GM12864 (cell line): ENCODE measurements around the gene GAGE1.
"Not testable (repeated sequence)": the region's sequence is repeated elsewhere in the genome, so short reads cannot be mapped to it uniquely, and the experiment has no call there.

ENCODE experiments used
- DNase-seq: peaks from one replicate; pipeline ENCODE4 v3.0.0-alpha.2; 2011; ENCODE audit warnings: low read depth
- H3K4me3 ChIP-seq: 2 replicates; pipeline ENCODE4 v1.5.1; 2011; ENCODE audit warnings: mild to moderate bottlenecking, low read depth, low read length, control low read depth
- TF ChIP-seq, protein P1 (sequence below): IDR thresholded peaks from 2 replicates; pipeline ENCODE4 v1.5.1; 2011; ENCODE audit warnings: low read depth, mild to moderate bottlenecking, moderate library complexity, low read length, control low read depth, inconsistent platforms; ENCODE audit errors: missing control alignments

GAGE1 gene

DNA sequence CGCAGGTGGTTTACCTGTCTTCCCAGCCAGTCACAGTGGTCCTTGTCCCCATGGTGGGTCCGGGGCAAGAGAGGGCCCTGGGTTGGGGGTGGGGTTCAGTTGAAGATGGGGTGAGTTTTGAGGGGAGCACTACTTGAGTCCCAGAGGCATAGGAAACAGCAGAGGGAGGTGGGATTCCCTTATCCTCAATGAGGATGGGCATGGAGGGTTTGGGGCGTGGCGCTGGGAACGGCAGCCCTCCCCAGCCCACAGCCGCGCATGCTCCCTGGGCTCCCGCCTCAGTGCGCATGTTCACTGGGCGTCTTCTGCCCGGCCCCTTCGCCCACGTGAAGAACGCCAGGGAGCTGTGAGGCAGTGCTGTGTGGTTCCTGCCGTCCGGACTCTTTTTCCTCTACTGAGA is at the start of gene GAGE1:
GAGE1 (plus strand) TSS at position 301 of the 400 bp plus-strand sequence. CDS start 1,155 bp downstream, outside the sequence.
- not testable (repeated sequence) for H3K4me3 ChIP-seq, DNase-seq

DNA sequence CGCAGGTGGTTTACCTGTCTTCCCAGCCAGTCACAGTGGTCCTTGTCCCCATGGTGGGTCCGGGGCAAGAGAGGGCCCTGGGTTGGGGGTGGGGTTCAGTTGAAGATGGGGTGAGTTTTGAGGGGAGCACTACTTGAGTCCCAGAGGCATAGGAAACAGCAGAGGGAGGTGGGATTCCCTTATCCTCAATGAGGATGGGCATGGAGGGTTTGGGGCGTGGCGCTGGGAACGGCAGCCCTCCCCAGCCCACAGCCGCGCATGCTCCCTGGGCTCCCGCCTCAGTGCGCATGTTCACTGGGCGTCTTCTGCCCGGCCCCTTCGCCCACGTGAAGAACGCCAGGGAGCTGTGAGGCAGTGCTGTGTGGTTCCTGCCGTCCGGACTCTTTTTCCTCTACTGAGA is 47.8 kb upstream of the GAGE1 start, which contains the start of gene GAGE12E:
GAGE12E (plus strand) TSS at position 301 of the 400 bp plus-strand sequence. CDS start 1,155 bp downstream, outside the sequence.
- H3K4me3 ChIP-seq, DNase-seq: not testable (repeated sequence)

GRCh38 chrX:49560542-49560941 is 38.3 kb upstream of the GAGE1 start, which contains the start of gene GAGE12F:
GAGE12F (plus strand) TSS chrX:49560842; CDS start chrX:49561997, 1,155 bp downstream.
- DNase-seq, H3K4me3 ChIP-seq: not testable (repeated sequence)

DNA sequence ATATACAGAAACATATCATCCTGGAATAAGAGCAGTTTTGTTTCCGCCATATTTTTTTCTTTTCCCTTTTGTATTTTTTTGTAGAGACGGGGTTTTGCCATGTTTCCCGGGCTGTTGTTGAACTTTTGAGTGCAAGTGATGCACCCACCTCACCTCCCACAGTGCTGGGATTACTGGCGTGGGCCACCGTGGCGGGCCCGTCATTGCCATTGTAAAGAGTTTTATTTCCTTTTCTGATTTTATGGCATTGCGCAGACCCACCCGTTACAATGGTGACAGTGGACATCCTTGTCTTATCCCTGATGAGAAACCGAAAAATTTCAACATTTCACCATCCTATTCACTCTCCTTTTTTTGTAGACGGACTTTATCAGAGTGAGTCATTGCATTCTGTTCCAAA is 30.1 kb upstream of the GAGE1 start:
- DNase-seq, H3K4me3 ChIP-seq: not testable (repeated sequence)

DNA sequence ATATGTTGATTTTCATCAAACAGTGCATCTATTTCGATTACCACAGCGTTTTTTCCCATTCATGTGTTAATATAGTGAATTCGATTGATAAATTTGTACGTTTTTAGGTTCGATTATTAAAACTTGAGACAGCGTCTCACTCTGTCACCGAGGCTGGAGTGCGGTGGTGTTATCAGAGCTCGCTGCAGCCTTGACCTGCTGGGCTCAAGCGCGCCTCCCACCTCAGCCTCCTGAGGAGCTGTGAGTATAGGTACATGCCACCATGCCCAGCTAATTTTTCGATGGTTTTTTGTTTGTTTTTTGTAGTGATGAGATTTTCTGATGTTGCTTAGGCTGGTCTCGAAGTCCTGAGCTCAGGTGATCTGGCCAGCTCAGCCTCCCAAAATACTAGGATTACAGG is 29.7 kb upstream of the GAGE1 start:
- H3K4me3 ChIP-seq, DNase-seq: not testable (repeated sequence)

DNA sequence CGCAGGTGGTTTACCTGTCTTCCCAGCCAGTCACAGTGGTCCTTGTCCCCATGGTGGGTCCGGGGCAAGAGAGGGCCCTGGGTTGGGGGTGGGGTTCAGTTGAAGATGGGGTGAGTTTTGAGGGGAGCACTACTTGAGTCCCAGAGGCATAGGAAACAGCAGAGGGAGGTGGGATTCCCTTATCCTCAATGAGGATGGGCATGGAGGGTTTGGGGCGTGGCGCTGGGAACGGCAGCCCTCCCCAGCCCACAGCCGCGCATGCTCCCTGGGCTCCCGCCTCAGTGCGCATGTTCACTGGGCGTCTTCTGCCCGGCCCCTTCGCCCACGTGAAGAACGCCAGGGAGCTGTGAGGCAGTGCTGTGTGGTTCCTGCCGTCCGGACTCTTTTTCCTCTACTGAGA is 28.7 kb upstream of the GAGE1 start, which contains the start of gene GAGE12G:
GAGE12G (plus strand) TSS at position 301 of the 400 bp plus-strand sequence. CDS start 1,155 bp downstream, outside the sequence.
- not testable (repeated sequence) for H3K4me3 ChIP-seq, DNase-seq

DNA sequence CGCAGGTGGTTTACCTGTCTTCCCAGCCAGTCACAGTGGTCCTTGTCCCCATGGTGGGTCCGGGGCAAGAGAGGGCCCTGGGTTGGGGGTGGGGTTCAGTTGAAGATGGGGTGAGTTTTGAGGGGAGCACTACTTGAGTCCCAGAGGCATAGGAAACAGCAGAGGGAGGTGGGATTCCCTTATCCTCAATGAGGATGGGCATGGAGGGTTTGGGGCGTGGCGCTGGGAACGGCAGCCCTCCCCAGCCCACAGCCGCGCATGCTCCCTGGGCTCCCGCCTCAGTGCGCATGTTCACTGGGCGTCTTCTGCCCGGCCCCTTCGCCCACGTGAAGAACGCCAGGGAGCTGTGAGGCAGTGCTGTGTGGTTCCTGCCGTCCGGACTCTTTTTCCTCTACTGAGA is 19.2 kb upstream of the GAGE1 start, which contains the start of gene GAGE12H:
GAGE12H (plus strand) TSS at position 301 of the 400 bp plus-strand sequence. CDS start 1,155 bp downstream, outside the sequence.
- H3K4me3 ChIP-seq, result not testable (repeated sequence)

DNA sequence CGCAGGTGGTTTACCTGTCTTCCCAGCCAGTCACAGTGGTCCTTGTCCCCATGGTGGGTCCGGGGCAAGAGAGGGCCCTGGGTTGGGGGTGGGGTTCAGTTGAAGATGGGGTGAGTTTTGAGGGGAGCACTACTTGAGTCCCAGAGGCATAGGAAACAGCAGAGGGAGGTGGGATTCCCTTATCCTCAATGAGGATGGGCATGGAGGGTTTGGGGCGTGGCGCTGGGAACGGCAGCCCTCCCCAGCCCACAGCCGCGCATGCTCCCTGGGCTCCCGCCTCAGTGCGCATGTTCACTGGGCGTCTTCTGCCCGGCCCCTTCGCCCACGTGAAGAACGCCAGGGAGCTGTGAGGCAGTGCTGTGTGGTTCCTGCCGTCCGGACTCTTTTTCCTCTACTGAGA is 9.6 kb upstream of the GAGE1 start, which contains the start of gene GAGE2A:
GAGE2A (plus strand) TSS at position 301 of the 400 bp plus-strand sequence. CDS start 1,155 bp downstream, outside the sequence.
- DNase-seq, H3K4me3 ChIP-seq: not testable (repeated sequence)

More for the DNA sequence above, 19.2 kb upstream of the GAGE1 start, which contains the start of gene GAGE12H:
- not testable (repeated sequence) for DNase-seq

- DNase-seq, H3K4me3 ChIP-seq: not testable (repeated sequence)
Observed at GRCh38 chrX:49589769-49590478, 8.9 kb upstream of the GAGE1 start.

DNA sequence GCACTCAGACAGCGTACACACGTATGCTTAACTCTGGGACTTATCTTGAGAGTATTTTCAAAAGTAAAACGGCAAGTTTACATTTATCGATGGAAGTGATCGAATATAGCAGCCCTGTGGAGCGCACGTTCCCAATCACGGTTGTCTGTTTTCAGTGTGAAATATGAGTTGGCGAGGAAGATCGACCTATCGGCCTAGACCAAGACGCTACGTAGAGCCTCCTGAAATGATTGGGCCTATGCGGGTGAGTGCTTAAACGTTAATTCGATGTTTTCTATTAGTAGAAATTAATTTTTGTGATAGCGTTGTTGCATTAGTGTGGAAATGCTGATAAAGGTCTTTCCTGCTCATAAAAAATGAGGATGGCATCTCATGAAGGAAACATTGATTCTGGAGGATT is 8.3 kb upstream of the GAGE1 start:
- DNase-seq, H3K4me3 ChIP-seq: not testable (repeated sequence)

GRCh38 chrX:49610718-49611310 is 12.0 kb downstream of the GAGE1 start:
- no peak overlapping the region for H3K4me3 ChIP-seq
- DNase-seq, result no peak
- TF ChIP-seq, protein P1, sequence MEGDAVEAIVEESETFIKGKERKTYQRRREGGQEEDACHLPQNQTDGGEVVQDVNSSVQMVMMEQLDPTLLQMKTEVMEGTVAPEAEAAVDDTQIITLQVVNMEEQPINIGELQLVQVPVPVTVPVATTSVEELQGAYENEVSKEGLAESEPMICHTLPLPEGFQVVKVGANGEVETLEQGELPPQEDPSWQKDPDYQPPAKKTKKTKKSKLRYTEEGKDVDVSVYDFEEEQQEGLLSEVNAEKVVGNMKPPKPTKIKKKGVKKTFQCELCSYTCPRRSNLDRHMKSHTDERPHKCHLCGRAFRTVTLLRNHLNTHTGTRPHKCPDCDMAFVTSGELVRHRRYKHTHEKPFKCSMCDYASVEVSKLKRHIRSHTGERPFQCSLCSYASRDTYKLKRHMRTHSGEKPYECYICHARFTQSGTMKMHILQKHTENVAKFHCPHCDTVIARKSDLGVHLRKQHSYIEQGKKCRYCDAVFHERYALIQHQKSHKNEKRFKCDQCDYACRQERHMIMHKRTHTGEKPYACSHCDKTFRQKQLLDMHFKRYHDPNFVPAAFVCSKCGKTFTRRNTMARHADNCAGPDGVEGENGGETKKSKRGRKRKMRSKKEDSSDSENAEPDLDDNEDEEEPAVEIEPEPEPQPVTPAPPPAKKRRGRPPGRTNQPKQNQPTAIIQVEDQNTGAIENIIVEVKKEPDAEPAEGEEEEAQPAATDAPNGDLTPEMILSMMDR, result no peak

GRCh38 chrX:49618574-49618973 is 19.8 kb downstream of the GAGE1 start:
- no peak for DNase-seq
- H3K4me3 ChIP-seq, result no peak overlapping the region
- TF ChIP-seq, protein P1, result no peak
